Left ventricle myocardium inferior (tissue), 1 donor: Measurements from ENCODE around the gene DYSF. TPM values are rescaled to one million over a fixed set of nuclear protein-coding genes. Genes with fewer than 3 reads are reported as not detected.

Experiments used
- DNase-seq: peaks from one replicate; pipeline ENCODE4 v3.0.0-alpha.2; 2020
- H3K27ac ChIP-seq: fragments of 200-600 bp; replicated peaks from 2 replicates; pipeline ENCODE4 v1.8.0; 2021
- H3K27me3 ChIP-seq: fragments of 200-600 bp; 2 replicates; pipeline ENCODE4 v1.8.0; 2021; ENCODE audit warnings: low read depth
- H3K36me3 ChIP-seq: fragments of 200-600 bp; 2 replicates; pipeline ENCODE4 v1.8.0; 2021
- H3K4me1 ChIP-seq: fragments of 200-600 bp; 2 replicates; pipeline ENCODE4 v1.8.0; 2021
- H3K4me3 ChIP-seq: fragments of 200-600 bp; 2 replicates; pipeline ENCODE4 v1.8.0; 2021; ENCODE audit warnings: mild to moderate bottlenecking, moderate library complexity
- H3K9me3 ChIP-seq: fragments of 200-600 bp; replicated peaks from 2 replicates; pipeline ENCODE4 v1.8.0; 2021
- intact Hi-C: fragments of 100-400 bp; cut with micrococcal nuclease; formaldehyde crosslinking; loops from one replicate; pipeline ENCODE4 v1.11.0; 2022
- total RNA-seq: library from RNA; stranded (reverse); fragmentation: NEBNext Ultra II Directional; extraction: Animal tissue kit (Norgen Biotek cat#: 25700); gene quantifications from one replicate; pipeline ENCODE4 v1.2.1, GENCODE V29; 2021
- TF ChIP-seq, protein P1 (sequence below): fragments of 200-600 bp; IDR thresholded peaks from 2 replicates; pipeline ENCODE4 v1.8.0; 2021; ENCODE audit warnings: antibody characterized with exemption, mild to moderate bottlenecking, borderline replicate concordance
- donor health status: DM: no; HTN: yes; CAD: no; lungs with severe emphysema.

The DYSF gene
- total RNA-seq, 1 donor from 2014 or later: 48.2 TPM

DNA sequence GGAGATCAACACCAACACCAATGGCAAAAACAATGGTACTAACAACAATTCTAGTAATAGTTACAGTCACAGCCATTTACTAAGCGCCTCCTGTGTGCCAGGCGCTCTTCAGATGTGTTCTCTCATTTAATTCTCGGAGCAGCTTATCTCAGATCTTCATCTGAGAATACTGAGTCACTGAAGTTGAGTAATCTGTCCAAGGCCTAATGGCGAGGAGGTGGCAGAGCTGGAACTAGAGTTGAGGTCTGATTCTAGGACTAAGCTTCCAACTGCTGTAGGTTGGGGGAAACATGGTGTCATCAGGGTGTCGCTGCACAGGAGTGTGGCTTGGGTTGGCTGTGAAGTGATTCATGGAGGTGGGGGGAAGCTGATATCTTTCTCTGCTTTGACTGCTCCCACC, 156.1 kb downstream of the DYSF start:
- TF ChIP-seq, protein P1, sequence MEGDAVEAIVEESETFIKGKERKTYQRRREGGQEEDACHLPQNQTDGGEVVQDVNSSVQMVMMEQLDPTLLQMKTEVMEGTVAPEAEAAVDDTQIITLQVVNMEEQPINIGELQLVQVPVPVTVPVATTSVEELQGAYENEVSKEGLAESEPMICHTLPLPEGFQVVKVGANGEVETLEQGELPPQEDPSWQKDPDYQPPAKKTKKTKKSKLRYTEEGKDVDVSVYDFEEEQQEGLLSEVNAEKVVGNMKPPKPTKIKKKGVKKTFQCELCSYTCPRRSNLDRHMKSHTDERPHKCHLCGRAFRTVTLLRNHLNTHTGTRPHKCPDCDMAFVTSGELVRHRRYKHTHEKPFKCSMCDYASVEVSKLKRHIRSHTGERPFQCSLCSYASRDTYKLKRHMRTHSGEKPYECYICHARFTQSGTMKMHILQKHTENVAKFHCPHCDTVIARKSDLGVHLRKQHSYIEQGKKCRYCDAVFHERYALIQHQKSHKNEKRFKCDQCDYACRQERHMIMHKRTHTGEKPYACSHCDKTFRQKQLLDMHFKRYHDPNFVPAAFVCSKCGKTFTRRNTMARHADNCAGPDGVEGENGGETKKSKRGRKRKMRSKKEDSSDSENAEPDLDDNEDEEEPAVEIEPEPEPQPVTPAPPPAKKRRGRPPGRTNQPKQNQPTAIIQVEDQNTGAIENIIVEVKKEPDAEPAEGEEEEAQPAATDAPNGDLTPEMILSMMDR: no peak
- H3K36me3 ChIP-seq: peaks cover 17% of the 10 kb centered on the region
- H3K4me1 ChIP-seq: peaks cover 40% of the 10 kb centered on the region
- no peaks in the 10 kb centered on the region for H3K27me3 ChIP-seq
- no peak overlapping the region for H3K4me3 ChIP-seq
- no peaks in the 10 kb centered on the region for H3K9me3 ChIP-seq
- intact Hi-C loops: no loop called here
- no peak overlapping the region for H3K27ac ChIP-seq
- no peak for DNase-seq

DNA sequence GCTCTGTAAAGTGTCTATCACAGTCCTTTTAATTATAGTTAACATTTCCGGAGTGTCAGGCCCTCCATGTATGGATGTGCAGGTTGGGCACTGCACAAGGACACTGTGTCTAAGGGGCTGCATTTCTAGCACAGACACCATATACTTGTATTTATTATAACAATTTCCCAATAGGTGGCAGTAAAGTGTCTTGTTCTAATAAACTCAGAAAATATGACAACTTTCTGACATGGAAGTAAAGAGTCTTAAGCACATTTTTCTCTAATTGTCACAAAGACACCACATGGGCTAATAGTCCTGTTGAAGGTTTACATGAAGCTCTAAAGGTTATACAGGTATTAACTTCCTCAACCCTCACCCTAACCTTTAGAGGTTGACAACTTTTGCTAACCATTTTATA, 156.6 kb downstream of the DYSF start:
- Histone ChIP-seq H3K27ac (no peak overlapping the region), H3K4me3 (no peak overlapping the region), H3K27me3 (no peaks in the 10 kb centered on the region), H3K9me3 (no peaks in the 10 kb centered on the region), H3K36me3 (peaks cover 17% of the 10 kb centered on the region), H3K4me1 (peaks cover 40% of the 10 kb centered on the region)
- intact Hi-C loops: no loop called here
- TF ChIP-seq, protein P1: peak; percentile 54
- DNase-seq: no peak

DNA sequence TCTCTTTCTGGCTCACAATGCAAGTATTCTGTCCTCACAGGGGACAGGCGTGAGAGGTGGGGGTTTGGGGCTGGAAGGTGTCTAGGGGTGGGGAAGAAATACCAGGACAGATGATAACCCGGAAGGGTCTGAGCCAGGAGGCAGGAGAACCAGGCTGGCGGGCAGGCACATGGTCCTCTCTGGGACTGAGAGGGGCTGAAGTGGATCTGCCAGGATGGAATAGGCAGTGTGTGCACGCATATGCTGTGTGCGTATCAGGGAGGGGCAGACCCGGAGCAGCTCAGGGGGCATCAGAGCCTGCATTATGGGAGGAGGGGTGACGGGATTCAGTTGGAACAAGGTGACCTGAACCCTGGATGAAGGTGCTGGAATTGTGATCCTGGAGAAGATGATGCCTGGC, 157.3 kb downstream of the DYSF start:
- no peak for DNase-seq
- no peak overlapping the region for H3K4me3 ChIP-seq
- H3K9me3 ChIP-seq: no peaks in the 10 kb centered on the region
- TF ChIP-seq, protein P1: no peak
- peaks cover 41% of the 10 kb centered on the region for H3K4me1 ChIP-seq
- peaks cover 17% of the 10 kb centered on the region for H3K36me3 ChIP-seq
- H3K27ac ChIP-seq: no peak overlapping the region
- intact Hi-C loops: no loop called here
- no peaks in the 10 kb centered on the region for H3K27me3 ChIP-seq

DNA sequence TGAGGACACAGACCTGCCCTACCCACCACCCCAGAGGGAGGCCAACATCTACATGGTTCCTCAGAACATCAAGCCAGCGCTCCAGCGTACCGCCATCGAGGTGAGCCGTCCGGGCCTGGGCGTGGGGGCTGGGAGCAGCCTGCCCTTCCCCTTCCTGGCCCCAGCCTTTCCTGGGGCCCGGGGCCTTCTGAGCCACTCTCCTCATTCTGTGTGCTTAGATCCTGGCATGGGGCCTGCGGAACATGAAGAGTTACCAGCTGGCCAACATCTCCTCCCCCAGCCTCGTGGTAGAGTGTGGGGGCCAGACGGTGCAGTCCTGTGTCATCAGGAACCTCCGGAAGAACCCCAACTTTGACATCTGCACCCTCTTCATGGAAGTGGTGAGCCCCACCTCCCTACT, 157.9 kb downstream of the DYSF start:
- H3K27ac ChIP-seq: no peak overlapping the region
- no peak overlapping the region for H3K4me3 ChIP-seq
- H3K9me3 ChIP-seq: no peaks in the 10 kb centered on the region
- H3K4me1 ChIP-seq: peaks cover 43% of the 10 kb centered on the region
- no peaks in the 10 kb centered on the region for H3K27me3 ChIP-seq
- TF ChIP-seq, protein P1: no peak
- peaks cover 17% of the 10 kb centered on the region for H3K36me3 ChIP-seq
- no peak for DNase-seq
- intact Hi-C loops: no loop called here

DNA sequence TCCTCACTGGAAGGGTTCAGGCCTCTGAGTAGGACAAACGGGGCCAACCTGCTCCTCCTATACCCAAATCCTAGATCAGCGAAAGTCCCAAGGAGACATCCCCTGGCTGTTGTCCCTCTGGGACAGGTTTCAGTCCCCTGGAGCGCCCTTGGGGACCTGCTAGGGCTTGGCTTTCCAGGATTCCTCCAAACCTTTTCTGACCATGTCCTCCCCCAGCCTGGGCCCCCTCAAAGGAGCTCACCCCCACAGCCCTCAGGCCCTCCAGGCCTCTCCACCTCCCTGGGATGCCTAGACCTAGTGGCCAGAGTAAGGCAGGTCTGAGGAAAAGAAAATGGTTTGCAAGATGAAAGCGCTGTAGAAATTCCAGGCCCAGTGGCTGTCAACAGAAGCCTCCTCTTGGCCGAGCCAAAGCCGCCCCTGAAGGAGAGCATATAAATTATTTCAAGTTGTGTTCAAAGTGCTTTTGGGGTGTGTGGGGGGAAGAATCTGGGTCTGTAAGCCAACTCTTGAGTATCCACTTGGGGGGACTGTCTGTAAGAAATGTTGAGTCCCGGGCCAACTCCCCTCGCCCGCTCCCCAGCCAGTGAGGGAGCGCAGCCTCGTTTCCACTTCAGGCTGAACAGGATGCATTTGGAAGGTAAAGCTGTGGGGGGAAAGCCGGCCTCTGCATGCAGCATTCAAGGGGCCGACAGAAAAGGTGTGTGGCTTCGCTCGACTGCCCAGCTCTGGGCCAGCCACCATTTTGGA, 158.6 kb downstream of the DYSF start:
- Histone ChIP-seq H3K27ac (no peak overlapping the region), H3K36me3 (peaks cover 17% of the 10 kb centered on the region), H3K27me3 (no peaks in the 10 kb centered on the region), H3K9me3 (no peaks in the 10 kb centered on the region), H3K4me3 (no peak overlapping the region), H3K4me1 (peaks cover 45% of the 10 kb centered on the region)
- TF ChIP-seq, protein P1: no peak
- DNase-seq: no peak
- intact Hi-C loops: no loop called here
